Activated CD8-positive, alpha-beta T cell treated with anti-CD3 and anti-CD28 coated beads for 36 hours (primary cell): Measurements from ENCODE around the gene FAN1. TPM values are rescaled to one million over a fixed set of nuclear protein-coding genes. Genes with fewer than 3 reads are reported as not detected.

Experiments used
- ATAC-seq: fragments of 200-7000 bp; cut with Tn5 transposase; one replicate; pipeline ENCODE4 v1.10.0; 2021; ENCODE audit warnings: mild to moderate bottlenecking, moderate library complexity
- CTCF ChIA-PET: fragments of 350-600 bp; sonication (Branson Sonifier 250); formaldehyde crosslinking; loops from one replicate; lab custom pipeline; 2021; ENCODE audit warnings: antibody characterized with exemption; lab: Charles Lee
- POLR2A ChIA-PET: fragments of 350-600 bp; sonication (Branson Sonifier 250); formaldehyde crosslinking; loops from one replicate; lab custom pipeline; 2021; ENCODE audit warnings: antibody characterized with exemption; lab: Charles Lee
- DNase-seq: peaks from one replicate; pipeline ENCODE4 v3.0.0-alpha.2; 2020
- H3K27ac Mint-ChIP-seq: one replicate; pipeline ENCODE4 v1.8.0; 2021; ENCODE audit warnings: mild to moderate bottlenecking, mixed read lengths
- H3K27me3 Mint-ChIP-seq: one replicate; pipeline ENCODE4 v1.8.0; 2021; ENCODE audit warnings: mixed read lengths
- H3K36me3 Mint-ChIP-seq: one replicate; pipeline ENCODE4 v1.8.0; 2021; ENCODE audit warnings: low read depth, mixed read lengths
- H3K4me1 Mint-ChIP-seq: one replicate; pipeline ENCODE4 v1.8.0; 2021; ENCODE audit warnings: low read depth, mixed read lengths
- H3K4me3 Mint-ChIP-seq: one replicate; pipeline ENCODE4 v1.8.0; 2021; ENCODE audit warnings: mild to moderate bottlenecking, moderate library complexity, mixed read lengths
- H3K9me3 Mint-ChIP-seq: one replicate; pipeline ENCODE4 v1.8.0; 2021; ENCODE audit warnings: mixed read lengths
- CTCF ChIP-seq: fragments of 200-600 bp; IDR thresholded peaks from one replicate; pipeline ENCODE4 v1.8.0; 2022; ENCODE audit warnings: antibody characterized with exemption, mild to moderate bottlenecking
- intact Hi-C: fragments of 100-400 bp; cut with micrococcal nuclease; formaldehyde crosslinking; loops from one replicate; pipeline ENCODE4 v1.10.0; 2022
- total RNA-seq, 2 experiments: library from RNA; stranded (reverse); gene quantifications; one replicate each; pipeline ENCODE4 v1.2.3, GENCODE V29; 2021

The FAN1 gene
- total RNA-seq, 2 experiments from 2014 or later = 12.0 to 15.7 TPM

DNA sequence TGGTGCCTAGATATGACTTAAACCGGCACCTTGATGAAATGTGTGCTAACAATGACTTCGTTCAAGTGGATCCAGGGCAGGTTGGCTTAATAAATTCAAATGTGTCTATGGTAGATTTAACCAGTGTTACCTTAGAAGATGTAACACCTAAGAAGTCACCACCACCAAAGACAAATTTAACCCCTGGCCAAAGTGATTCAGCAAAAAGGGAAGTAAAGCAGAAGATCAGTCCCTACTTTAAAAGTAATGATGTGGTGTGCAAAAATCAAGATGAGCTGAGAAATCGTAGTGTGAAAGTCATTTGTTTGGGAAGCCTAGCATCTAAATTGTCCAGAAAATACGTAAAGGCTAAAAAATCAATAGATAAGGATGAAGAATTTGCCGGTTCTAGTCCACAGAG lies 1.1 kb downstream of the FAN1 start:
- peaks cover 32% of the 10 kb centered on the region for H3K36me3 Mint-ChIP-seq
- CTCF ChIA-PET = interaction anchor here (0.7 to 1.4 kb wide), 3 partner anchors 10 to 584 kb away, joined by 3 to 5 read pairs (median 4); no protein-coding TSS in a partner anchor
- intact Hi-C loops = no loop called here
- DNase-seq (no peak), ATAC-seq (no peak)
- peaks cover 21% of the 10 kb centered on the region for H3K4me1 Mint-ChIP-seq
- H3K27ac Mint-ChIP-seq = peak overlapping the region; percentile 5
- POLR2A ChIA-PET = interaction anchor here (0.6 to 1.5 kb wide), 3 partner anchors 9 to 1972 kb away, joined by 3 to 4 read pairs (median 3); no protein-coding TSS in a partner anchor
- H3K9me3 Mint-ChIP-seq = peaks cover 4% of the 10 kb centered on the region
- no peaks in the 10 kb centered on the region for H3K27me3 Mint-ChIP-seq
- TF ChIP-seq CTCF = no peak
- H3K4me3 Mint-ChIP-seq = peak overlapping the region; percentile 88

- ChIA-PET POLR2A (no interaction called here), CTCF (no interaction called here)
- TF ChIP-seq CTCF = no peak
- Mint-ChIP-seq H3K36me3 (peaks cover 35% of the 10 kb centered on the region), H3K27ac (no peak overlapping the region), H3K4me3 (no peak overlapping the region), H3K4me1 (peaks cover 24% of the 10 kb centered on the region), H3K27me3 (no peaks in the 10 kb centered on the region), H3K9me3 (peaks cover 4% of the 10 kb centered on the region)
- ATAC-seq (no peak), DNase-seq (no peak)
- intact Hi-C loops = no loop called here
These were observed 2.1 kb downstream of the FAN1 start for GRCh38 chr15:30905821-30906220.

DNA sequence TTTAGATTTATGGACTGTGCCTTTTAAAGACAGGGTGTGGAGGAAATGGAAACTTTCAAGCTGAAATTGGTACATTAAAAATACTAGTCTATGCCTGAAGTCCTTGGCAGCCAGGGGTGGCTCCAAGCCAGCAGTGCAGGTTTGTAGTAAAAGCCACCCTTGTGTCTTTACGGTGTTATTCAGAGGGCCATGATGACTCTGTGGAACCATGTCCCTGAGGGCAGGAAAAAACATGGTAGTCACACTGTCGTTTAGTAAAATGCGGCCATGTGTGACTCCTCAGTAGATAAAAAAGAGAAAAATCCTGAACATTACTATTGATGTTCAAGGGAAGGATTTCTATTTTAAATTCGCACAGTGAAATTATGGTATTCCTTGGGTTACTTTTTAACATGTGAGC lies 2.7 kb downstream of the FAN1 start:
- no peak overlapping the region for H3K27ac Mint-ChIP-seq
- TF ChIP-seq CTCF = no peak
- ATAC-seq (no peak), DNase-seq (no peak)
- no peak overlapping the region for H3K4me3 Mint-ChIP-seq
- ChIA-PET CTCF (no interaction called here), POLR2A (no interaction called here)
- H3K4me1 Mint-ChIP-seq = peaks cover 24% of the 10 kb centered on the region
- intact Hi-C loops = no loop called here
- H3K27me3 Mint-ChIP-seq = no peaks in the 10 kb centered on the region
- H3K36me3 Mint-ChIP-seq = peaks cover 35% of the 10 kb centered on the region
- H3K9me3 Mint-ChIP-seq = peaks cover 4% of the 10 kb centered on the region

GRCh38 chr15:30913761-30914160 lies 10.0 kb downstream of the FAN1 start:
- H3K36me3 Mint-ChIP-seq = peaks cover 29% of the 10 kb centered on the region
- H3K9me3 Mint-ChIP-seq = no peaks in the 10 kb centered on the region
- DNase-seq = no peak
- intact Hi-C loops = no loop called here
- no peak for ATAC-seq
- no peaks in the 10 kb centered on the region for H3K27me3 Mint-ChIP-seq
- ChIA-PET CTCF (interaction anchor here (1.4 kb wide), 1 partner anchor 56 kb away, joined by 3 read pairs; no protein-coding TSS in a partner anchor), POLR2A (interaction anchor here (1.6 kb wide), 1 partner anchor 9 kb away, joined by 4 read pairs; no protein-coding TSS in a partner anchor)
- H3K4me3 Mint-ChIP-seq = no peak overlapping the region
- no peak overlapping the region for H3K27ac Mint-ChIP-seq
- H3K4me1 Mint-ChIP-seq = peaks cover 14% of the 10 kb centered on the region
- no peak for TF ChIP-seq CTCF

DNA sequence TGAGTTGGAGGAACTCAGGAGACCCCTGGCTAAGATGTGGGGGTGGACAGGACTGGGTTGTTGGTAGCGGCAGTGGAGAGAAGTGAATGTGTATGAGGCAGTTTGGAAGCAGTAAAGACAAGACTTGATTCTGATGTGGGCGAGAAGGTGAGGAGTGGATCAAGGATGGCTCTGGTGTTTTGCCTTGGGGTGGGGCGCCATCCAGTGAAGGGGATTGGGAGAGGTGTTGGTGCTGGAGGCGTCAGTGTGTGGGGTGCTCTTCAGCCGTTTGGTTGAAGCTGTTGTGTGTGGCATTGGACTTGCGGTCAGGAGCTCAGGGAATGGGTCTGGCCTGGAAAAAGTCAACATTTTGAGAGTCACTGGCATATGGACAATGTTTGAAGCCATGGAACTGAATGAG lies 13.3 kb downstream of the FAN1 start:
- H3K27ac Mint-ChIP-seq = no peak overlapping the region
- H3K9me3 Mint-ChIP-seq = no peaks in the 10 kb centered on the region
- no peak for DNase-seq

More for the DNA sequence above, 13.3 kb downstream of the FAN1 start:
- intact Hi-C loops = no loop called here
- H3K4me1 Mint-ChIP-seq = peaks cover 6% of the 10 kb centered on the region
- no peak overlapping the region for H3K4me3 Mint-ChIP-seq
- ChIA-PET POLR2A (no interaction called here), CTCF (interaction anchor here (0.6 to 0.9 kb wide), 2 partner anchors 14 to 571 kb away, joined by 3 to 4 read pairs; no protein-coding TSS in a partner anchor)
- ATAC-seq = no peak
- H3K36me3 Mint-ChIP-seq = peaks cover 22% of the 10 kb centered on the region
- no peaks in the 10 kb centered on the region for H3K27me3 Mint-ChIP-seq
- TF ChIP-seq CTCF = no peak
